ENCODE results near the gene MMRN2.

- no peak for TF ChIP-seq RAD21 (IDR thresholded peaks at IDR 0.05)
- no peak for TF ChIP-seq ATF3 (IDR thresholded peaks at IDR 0.05)
- no peak for TF ChIP-seq CTCF (IDR thresholded peaks at IDR 0.05; ENCODE audit: low read depth, low read length, missing input control)
- TF ChIP-seq MAX (IDR thresholded peaks at IDR 0.05): no peak
- TF ChIP-seq JUND (IDR thresholded peaks at IDR 0.05): no peak
- TF ChIP-seq TAF1 (conservative IDR thresholded peaks at IDR 0.05): no peak
- TF ChIP-seq EGR1 (IDR thresholded peaks at IDR 0.05; ENCODE audit: low read depth in 2 of 2): no peak
Measured at GRCh38 chr10:86988520-86988919, 31.1 kb upstream of the MMRN2 start.

All from liver (tissue), 3 donors.